DMS114 treated with DMSO at 0.1 percent for 48 hours (cell line): ENCODE measurements around the gene ZNRF2.
"Not testable (repeated sequence)": the region's sequence is repeated elsewhere in the genome, so short reads cannot be mapped to it uniquely, and the experiment has no call there.

Experiments used
- DNase-seq: peaks from one replicate; lab custom pipeline; 2025; ENCODE audit not compliant: unreplicated experiment; lab: John Stamatoyannopoulos, UW

The ZNRF2 gene

GRCh38 chr7:30287625-30288024, 3.2 kb downstream of the ZNRF2 start:
- not testable (repeated sequence) for DNase-seq

GRCh38 chr7:30289634-30290033, 5.2 kb downstream of the ZNRF2 start:
- DNase-seq: not testable (repeated sequence)

- not testable (repeated sequence) for DNase-seq
These were observed 5.9 kb downstream of the ZNRF2 start for GRCh38 chr7:30290317-30290716.

- not testable (repeated sequence) for DNase-seq
These were observed 8.1 kb downstream of the ZNRF2 start for GRCh38 chr7:30292416-30293038.

GRCh38 chr7:30296304-30296703, 11.9 kb downstream of the ZNRF2 start:
- DNase-seq: not testable (repeated sequence)

GRCh38 chr7:30297499-30297898, 13.1 kb downstream of the ZNRF2 start:
- not testable (repeated sequence) for DNase-seq

GRCh38 chr7:30298409-30298808, 14.0 kb downstream of the ZNRF2 start:
- DNase-seq: not testable (repeated sequence)

- DNase-seq: no peak
These were observed 17.4 kb downstream of the ZNRF2 start for GRCh38 chr7:30301751-30302150.

GRCh38 chr7:30302656-30303311, 18.4 kb downstream of the ZNRF2 start:
- DNase-seq: no peak

- no peak for DNase-seq
These were observed 19.1 kb downstream of the ZNRF2 start for GRCh38 chr7:30303312-30304039.

- no peak for DNase-seq
These were observed 19.9 kb downstream of the ZNRF2 start for GRCh38 chr7:30304177-30304884.

GRCh38 chr7:30306976-30307375, 22.6 kb downstream of the ZNRF2 start:
- DNase-seq: no peak

GRCh38 chr7:30308389-30308788, 24.0 kb downstream of the ZNRF2 start:
- DNase-seq: no peak

GRCh38 chr7:30309302-30309701, 24.9 kb downstream of the ZNRF2 start:
- DNase-seq: no peak

- DNase-seq: no peak
These were observed 25.5 kb downstream of the ZNRF2 start for GRCh38 chr7:30309842-30310435.

- no peak for DNase-seq
These were observed 26.4 kb downstream of the ZNRF2 start for GRCh38 chr7:30310674-30311362.

GRCh38 chr7:30312178-30312577, 27.8 kb downstream of the ZNRF2 start:
- no peak for DNase-seq

- DNase-seq: no peak
These were observed 29.0 kb downstream of the ZNRF2 start for GRCh38 chr7:30313348-30313747.

- no peak for DNase-seq
These were observed 29.4 kb downstream of the ZNRF2 start for GRCh38 chr7:30313793-30314192.

GRCh38 chr7:30315589-30315988, 31.2 kb downstream of the ZNRF2 start:
- DNase-seq: no peak

- DNase-seq: no peak
These were observed 36.0 kb downstream of the ZNRF2 start for GRCh38 chr7:30320392-30320791.
